CD14-positive monocyte (primary cell): ENCODE data around the gene SHROOM2. TPM values are rescaled to one million over a fixed set of nuclear protein-coding genes. Genes with fewer than 3 reads are reported as not detected.

Source experiments
- DNase-seq, 3 donors: peaks; one replicate each; pipeline ENCODE4 v3.0.0-alpha.2; 2011 to 2022
- H2AFZ ChIP-seq: 2 replicates; pipeline ENCODE4 v1.6.0; 2012; ENCODE audit warnings: mild to moderate bottlenecking, low read depth, low read length, inconsistent platforms; ENCODE audit not compliant: insufficient read depth, poor library complexity, severe bottlenecking
- H3K27ac ChIP-seq, 2 donors: 1 replicate in 1 of 2; 2 replicates in 1 of 2; pipeline ENCODE4 v1.5.1; 2012 to 2013; ENCODE audit warnings: low read length in 2 of 2, control low read depth in 1 of 2, inconsistent platforms in 1 of 2, low read depth in 1 of 2, mild to moderate bottlenecking in 1 of 2
- H3K27me3 ChIP-seq, 2 donors: one replicate each; pipeline versions ENCODE4 v1.6.0 to v1.6.1; 2011 to 2013; ENCODE audit warnings: low read length in 2 of 2; ENCODE audit not compliant: control insufficient read depth in 2 of 2, insufficient read depth in 2 of 2
- H3K36me3 ChIP-seq, 2 donors: replicated peaks in 1 of 2; 1 replicate in 1 of 2; 2 replicates in 1 of 2; pipeline versions ENCODE4 v1.5.1 to v1.6.1; 2012 to 2013; ENCODE audit warnings: low read length in 2 of 2, control low read depth in 1 of 2, inconsistent platforms in 1 of 2, mild to moderate bottlenecking in 1 of 2; ENCODE audit not compliant: insufficient read depth in 2 of 2, control insufficient read depth in 1 of 2
- H3K4me1 ChIP-seq, 2 donors: 1 replicate in 1 of 2; 2 replicates in 1 of 2; pipeline versions ENCODE4 v1.5.1 to v1.6.1; 2012 to 2013; ENCODE audit warnings: low read length in 2 of 2, control low read depth in 1 of 2, inconsistent platforms in 1 of 2, mild to moderate bottlenecking in 1 of 2, moderate library complexity in 1 of 2; ENCODE audit not compliant: insufficient read depth in 2 of 2, control insufficient read depth in 1 of 2
- H3K4me2 ChIP-seq: replicated peaks from 2 replicates; pipeline ENCODE3; 2012; ENCODE audit warnings: low read length, moderate library complexity, mild to moderate bottlenecking; ENCODE audit not compliant: poor library complexity, severe bottlenecking; ENCODE audit errors: extremely low read depth
- H3K4me3 ChIP-seq, 3 experiments: fragments of 200-600 bp in 1 of 3; sonication (generic) in 1 of 3; replicated peaks in 1 of 3; 1 replicate in 2 of 3; 2 replicates in 1 of 3; pipeline ENCODE4 v1.5.1; 2011 to 2013; ENCODE audit warnings: low read length in 3 of 3, mild to moderate bottlenecking in 3 of 3, control low read depth in 2 of 3, low read depth in 2 of 3, inconsistent platforms in 1 of 3, moderate library complexity in 1 of 3
- H3K79me2 ChIP-seq: 2 replicates; pipeline ENCODE4 v1.6.0; 2012; ENCODE audit warnings: mild to moderate bottlenecking, control low read depth, inconsistent platforms, low read length, moderate library complexity; ENCODE audit not compliant: insufficient read depth
- H3K9ac ChIP-seq: 2 replicates; pipeline ENCODE4 v1.6.0; 2017; ENCODE audit warnings: low read length, mild to moderate bottlenecking; ENCODE audit not compliant: insufficient read depth, poor library complexity, severe bottlenecking
- H3K9me3 ChIP-seq, 2 donors: replicated peaks in 1 of 2; 1 replicate in 1 of 2; 2 replicates in 1 of 2; pipeline versions ENCODE4 v1.5.1 to v1.6.1; 2012 to 2013; ENCODE audit warnings: low read length in 2 of 2, control low read depth in 1 of 2; ENCODE audit not compliant: control insufficient read depth in 1 of 2, insufficient read depth in 1 of 2
- H4K20me1 ChIP-seq: 2 replicates; pipeline ENCODE4 v1.6.0; 2012; ENCODE audit warnings: mild to moderate bottlenecking, low read length, control low read depth, moderate library complexity; ENCODE audit not compliant: insufficient read depth
- H3K27ac Mint-ChIP-seq, 7 donors: one replicate each; pipeline ENCODE4 v1.8.0; 2020; ENCODE audit warnings: mild to moderate bottlenecking in 7 of 7, mixed read lengths in 7 of 7, moderate library complexity in 6 of 7, inconsistent platforms in 2 of 7
- H3K27me3 Mint-ChIP-seq, 3 donors: one replicate each; pipeline ENCODE4 v1.8.0; 2021 to 2022; ENCODE audit warnings: low read depth in 3 of 3, mild to moderate bottlenecking in 3 of 3, mixed read lengths in 3 of 3, moderate library complexity in 3 of 3, inconsistent platforms in 1 of 3
- H3K36me3 Mint-ChIP-seq, 2 donors: one replicate each; pipeline ENCODE4 v1.8.0; 2020; ENCODE audit warnings: mixed read lengths in 2 of 2, inconsistent platforms in 1 of 2, mild to moderate bottlenecking in 1 of 2
- H3K4me1 Mint-ChIP-seq: one replicate; pipeline ENCODE4 v1.8.0; 2020; ENCODE audit warnings: mild to moderate bottlenecking, mixed read lengths
- H3K4me3 Mint-ChIP-seq, 2 donors: one replicate each; pipeline ENCODE4 v1.8.0; 2020; ENCODE audit warnings: mild to moderate bottlenecking in 2 of 2, mixed read lengths in 2 of 2, moderate library complexity in 1 of 2
- H3K9me3 Mint-ChIP-seq, 7 donors: one replicate each; pipeline ENCODE4 v1.8.0; 2020 to 2022; ENCODE audit warnings: mixed read lengths in 7 of 7, mild to moderate bottlenecking in 6 of 7, moderate library complexity in 6 of 7, inconsistent platforms in 2 of 7
- WGBS: methylation state at CpG from one replicate; pipeline ENCODE4 v1.1.5; 2013; ENCODE audit warnings: missing lambda C conversion rate; ENCODE audit not compliant: insufficient coverage; 5-methylcytosine and 5-hydroxymethylcytosine counted together
- intact Hi-C, 2 donors: fragments of 100-400 bp; cut with micrococcal nuclease; formaldehyde crosslinking; loops; one replicate each; pipeline versions ENCODE4 v1.15.0 to v1.15.1; 2023
- polyA plus RNA-seq, 3 donors: library from polyadenylated mRNA; depleted of rRNA in 1 of 3; unstranded in 2 of 3; stranded (reverse) in 1 of 3; fragments of 300-500 nt in 2 of 3; fragments of >200 nt in 1 of 3; fragmentation: Illumina TruSeq in 2 of 3; gene quantifications; 1 replicate in 2 of 3; 2 replicates in 1 of 3; pipeline ENCODE4 v1.2.3, GENCODE V29; 2012 to 2021
- TF ChIP-seq, protein P1 (sequence below): fragments of 200-600 bp; IDR thresholded peaks from one replicate; pipeline ENCODE4 v1.8.0; 2022; ENCODE audit warnings: antibody characterized with exemption, mild to moderate bottlenecking

The SHROOM2 gene
- polyA plus RNA-seq, 3 donors = not detected

DNA sequence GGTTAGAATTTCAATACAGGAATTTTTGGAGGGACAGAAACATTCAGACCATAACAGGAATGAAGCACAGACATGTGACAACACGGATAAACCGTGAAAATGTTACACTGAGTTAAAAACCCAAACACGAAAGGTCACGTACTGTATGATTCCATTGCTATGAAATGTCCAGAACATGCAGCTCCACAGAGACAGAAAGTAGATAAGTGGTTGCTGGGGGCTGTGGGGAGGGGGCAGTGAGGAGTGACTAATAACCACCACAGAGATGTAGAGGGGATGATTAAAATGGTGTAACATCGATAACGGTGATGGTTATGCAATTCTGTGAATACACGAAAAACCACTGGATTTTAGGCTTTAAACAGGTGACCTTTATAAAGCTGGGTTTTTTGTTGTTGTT, 28.9 kb upstream of the SHROOM2 start:
- no peaks in the 10 kb centered on the region for H3K79me2 ChIP-seq
- H3K4me1 Mint-ChIP-seq = no peaks in the 10 kb centered on the region
- no peak for DNase-seq
- H3K27me3 Mint-ChIP-seq = peaks cover 21 to 43% (median 39%) of the 10 kb centered on the region in 3 donors
- no peaks in the 10 kb centered on the region for H4K20me1 ChIP-seq
- intact Hi-C loops = no loop called here
- no peaks in the 10 kb centered on the region for H3K36me3 Mint-ChIP-seq
- H3K4me2 ChIP-seq = no peak overlapping the region
- H3K4me3 Mint-ChIP-seq = no peak overlapping the region
- TF ChIP-seq, protein P1, sequence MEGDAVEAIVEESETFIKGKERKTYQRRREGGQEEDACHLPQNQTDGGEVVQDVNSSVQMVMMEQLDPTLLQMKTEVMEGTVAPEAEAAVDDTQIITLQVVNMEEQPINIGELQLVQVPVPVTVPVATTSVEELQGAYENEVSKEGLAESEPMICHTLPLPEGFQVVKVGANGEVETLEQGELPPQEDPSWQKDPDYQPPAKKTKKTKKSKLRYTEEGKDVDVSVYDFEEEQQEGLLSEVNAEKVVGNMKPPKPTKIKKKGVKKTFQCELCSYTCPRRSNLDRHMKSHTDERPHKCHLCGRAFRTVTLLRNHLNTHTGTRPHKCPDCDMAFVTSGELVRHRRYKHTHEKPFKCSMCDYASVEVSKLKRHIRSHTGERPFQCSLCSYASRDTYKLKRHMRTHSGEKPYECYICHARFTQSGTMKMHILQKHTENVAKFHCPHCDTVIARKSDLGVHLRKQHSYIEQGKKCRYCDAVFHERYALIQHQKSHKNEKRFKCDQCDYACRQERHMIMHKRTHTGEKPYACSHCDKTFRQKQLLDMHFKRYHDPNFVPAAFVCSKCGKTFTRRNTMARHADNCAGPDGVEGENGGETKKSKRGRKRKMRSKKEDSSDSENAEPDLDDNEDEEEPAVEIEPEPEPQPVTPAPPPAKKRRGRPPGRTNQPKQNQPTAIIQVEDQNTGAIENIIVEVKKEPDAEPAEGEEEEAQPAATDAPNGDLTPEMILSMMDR = no peak
- no peak overlapping the region for H3K27ac Mint-ChIP-seq
- no peak overlapping the region for H3K4me3 ChIP-seq
- H3K9me3 ChIP-seq = peaks cover 0 to 4% of the 10 kb centered on the region in 2 donors
- H3K9ac ChIP-seq = no peak overlapping the region
- 90% methylated on average over 2 of the region's 7 CpGs for WGBS
- H3K36me3 ChIP-seq = no peaks in the 10 kb centered on the region
- no peak overlapping the region for H2AFZ ChIP-seq
- no peak overlapping the region for H3K27ac ChIP-seq
- H3K4me1 ChIP-seq = no peaks in the 10 kb centered on the region
- H3K9me3 Mint-ChIP-seq = peaks cover 1 to 13% (median 3%) of the 10 kb centered on the region in 7 donors
- peaks cover 2 to 13% of the 10 kb centered on the region in 2 donors for H3K27me3 ChIP-seq

DNA sequence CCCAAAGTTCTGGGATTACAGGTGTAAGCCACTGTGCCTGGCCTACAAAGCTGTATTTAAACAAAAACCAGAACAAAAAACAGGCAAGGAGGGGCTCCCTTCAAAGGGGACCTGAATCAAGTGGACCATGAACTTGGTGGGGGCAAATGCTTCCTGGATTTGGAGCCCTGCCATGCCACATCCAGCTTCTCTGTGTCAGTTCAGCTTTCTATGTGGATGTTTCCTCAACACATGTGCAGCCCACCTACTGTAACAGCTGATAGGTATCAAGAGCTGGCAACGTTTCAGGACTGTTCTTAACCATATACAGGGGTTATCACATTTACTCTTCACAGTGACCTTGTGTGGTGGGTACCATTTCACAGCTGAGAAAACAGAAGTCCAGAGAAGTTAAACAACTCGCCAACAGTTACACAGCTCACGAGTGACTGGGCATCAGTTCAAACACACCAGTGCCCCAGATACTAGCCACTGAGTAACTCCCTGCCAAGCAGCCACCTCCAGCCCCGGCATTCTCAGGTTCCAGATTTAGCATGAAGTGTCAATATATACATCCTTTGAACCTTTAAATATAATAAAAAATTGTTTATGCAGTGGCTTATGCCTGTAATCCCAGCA, 28.1 kb upstream of the SHROOM2 start:
- peaks cover 0 to 4% of the 10 kb centered on the region in 2 donors for H3K9me3 ChIP-seq
- no peak overlapping the region for H3K9ac ChIP-seq
- peaks cover 2 to 9% of the 10 kb centered on the region in 2 donors for H3K27me3 ChIP-seq
- TF ChIP-seq, protein P1 = no peak
- H3K9me3 Mint-ChIP-seq = peaks cover 1 to 13% (median 3%) of the 10 kb centered on the region in 7 donors
- no peak overlapping the region for H3K4me3 Mint-ChIP-seq
- H3K4me3 ChIP-seq = no peak overlapping the region
- H3K36me3 Mint-ChIP-seq = no peaks in the 10 kb centered on the region
- H2AFZ ChIP-seq = no peak overlapping the region
- H3K4me1 ChIP-seq = no peaks in the 10 kb centered on the region
- H3K79me2 ChIP-seq = no peaks in the 10 kb centered on the region
- DNase-seq = no peak
- no peak overlapping the region for H3K4me2 ChIP-seq
- no peaks in the 10 kb centered on the region for H3K36me3 ChIP-seq
- no peak overlapping the region for H3K27ac ChIP-seq
- no CpG with 5 or more reads among the region's 4 CpGs for WGBS
- H3K27me3 Mint-ChIP-seq = peaks cover 21 to 42% (median 42%) of the 10 kb centered on the region in 3 donors
- intact Hi-C loops = no loop called here
- no peaks in the 10 kb centered on the region for H4K20me1 ChIP-seq
- H3K4me1 Mint-ChIP-seq = no peaks in the 10 kb centered on the region
- H3K27ac Mint-ChIP-seq = no peak overlapping the region
